ENCODE measurements around the gene HLA-A. TPM values are rescaled to one million over a fixed set of nuclear protein-coding genes. Genes with fewer than 3 reads are reported as not detected.
"Not testable (repeated sequence)": the region's sequence is repeated elsewhere in the genome, so short reads cannot be mapped to it uniquely, and the experiment has no call there.

Gene HLA-A
- total RNA-seq, 3 donors from 2014 or later: 833 to 1,988 (median 1,901) TPM

GRCh38 chr6:29958046-29958445 lies 15.7 kb downstream of the HLA-A start:
- H3K4me3 ChIP-seq: no peak overlapping the region

GRCh38 chr6:29958921-29959320 lies 16.6 kb downstream of the HLA-A start:
- no peak for DNase-seq
- H3K9me3 ChIP-seq: no peaks in the 10 kb centered on the region
- intact Hi-C loops (cut with DNase I, micrococcal nuclease): no loop called here
- ATAC-seq: no peak
- H3K4me1 ChIP-seq (ENCODE audit: low read depth): no peaks in the 10 kb centered on the region
- TF ChIP-seq CTCF (IDR thresholded peaks at IDR 0.05): no peak
- H3K36me3 ChIP-seq (ENCODE audit: low read depth): no peaks in the 10 kb centered on the region
- no peak overlapping the region for H3K4me3 ChIP-seq

More at GRCh38 chr6:29958046-29958445, 15.7 kb downstream of the HLA-A start:
- no peak for TF ChIP-seq CTCF (IDR thresholded peaks at IDR 0.05)
- ATAC-seq: no peak
- intact Hi-C loops (cut with DNase I, micrococcal nuclease): no loop called here
- Histone ChIP-seq H3K9me3 (no peaks in the 10 kb centered on the region), H3K36me3 (ENCODE audit: low read depth) (no peaks in the 10 kb centered on the region), H3K4me1 (ENCODE audit: low read depth) (no peaks in the 10 kb centered on the region)
- DNase-seq: no peak

GRCh38 chr6:29959467-29959866 lies 17.1 kb downstream of the HLA-A start:
- TF ChIP-seq CTCF (IDR thresholded peaks at IDR 0.05): no peak
- DNase-seq (no peak), ATAC-seq (no peak)
- intact Hi-C loops (cut with DNase I, micrococcal nuclease): no loop called here
- Histone ChIP-seq H3K36me3 (ENCODE audit: low read depth) (no peaks in the 10 kb centered on the region), H3K9me3 (no peaks in the 10 kb centered on the region), H3K4me1 (ENCODE audit: low read depth) (peaks cover 4% of the 10 kb centered on the region), H3K4me3 (no peak overlapping the region)

- ATAC-seq: no peak
- DNase-seq: no peak
- no peak overlapping the region for H3K4me3 ChIP-seq
- TF ChIP-seq CTCF (IDR thresholded peaks at IDR 0.05): no peak
- intact Hi-C loops (cut with DNase I, micrococcal nuclease): no loop called here
- H3K9me3 ChIP-seq: no peaks in the 10 kb centered on the region
- no peaks in the 10 kb centered on the region for H3K36me3 ChIP-seq (ENCODE audit: low read depth)
- H3K4me1 ChIP-seq (ENCODE audit: low read depth): peaks cover 27% of the 10 kb centered on the region
Measured at GRCh38 chr6:29961966-29962365, 19.6 kb downstream of the HLA-A start.

- H3K9me3 ChIP-seq: not testable (repeated sequence)
Measured at GRCh38 chr6:29963697-29964096, 21.4 kb downstream of the HLA-A start.

GRCh38 chr6:29964518-29964886 lies 22.2 kb downstream of the HLA-A start:
- Histone ChIP-seq H3K4me1 (ENCODE audit: low read depth) (peaks cover 43% of the 10 kb centered on the region), H3K4me3 (no peak overlapping the region), H3K9me3 (no peaks in the 10 kb centered on the region), H3K36me3 (ENCODE audit: low read depth) (no peaks in the 10 kb centered on the region)
- TF ChIP-seq CTCF (IDR thresholded peaks at IDR 0.05): no peak
- intact Hi-C loops (cut with DNase I, micrococcal nuclease): no loop called here
- ATAC-seq (no peak), DNase-seq (no peak)

More at GRCh38 chr6:29963697-29964096, 21.4 kb downstream of the HLA-A start:
- H3K36me3 ChIP-seq (ENCODE audit: low read depth); H3K4me3 ChIP-seq; DNase-seq; ATAC-seq; intact Hi-C loops (cut with DNase I, micrococcal nuclease): not testable (repeated sequence)
- H3K4me1 ChIP-seq (ENCODE audit: low read depth): peaks cover 43% of the 10 kb centered on the region
